ENCODE measurements around the gene IKZF3. TPM values are rescaled to one million over a fixed set of nuclear protein-coding genes. Genes with fewer than 3 reads are reported as not detected.

The IKZF3 gene
- total RNA-seq, 1 experiment from 2014 or later = 0.81 TPM

- CTCF ChIA-PET = no interaction called here
Observed at GRCh38 chr17:39828443-39828842, 35.7 kb downstream of the IKZF3 start.

GRCh38 chr17:39826334-39826733 is 37.8 kb downstream of the IKZF3 start:
- POLR2A ChIA-PET = interaction anchor here (0.6 kb wide), 1 partner anchor 678 kb away, joined by 3 read pairs; no protein-coding TSS in a partner anchor
- no peaks in the 10 kb centered on the region for H3K4me1 Mint-ChIP-seq
- TF ChIP-seq NFE2L1 (CRISPR knock-in tag; IDR thresholded peaks at IDR 0.05) (no peak), NFYB (CRISPR knock-in tag; conservative IDR thresholded peaks at IDR 0.05; ENCODE audit: low read depth) (no peak), NR3C1 (CRISPR knock-in tag; conservative IDR thresholded peaks at IDR 0.05; ENCODE audit: low read depth) (no peak), GRHL2 (CRISPR knock-in tag; IDR thresholded peaks at IDR 0.05; ENCODE audit: insufficient replicate concordance, severe bottlenecking) (no peak), ETV6 (CRISPR knock-in tag; IDR thresholded peaks at IDR 0.05) (no peak), MYBL2 (CRISPR knock-in tag; IDR thresholded peaks at IDR 0.05) (no peak), IRF2 (CRISPR knock-in tag; IDR thresholded peaks at IDR 0.05; ENCODE audit: borderline replicate concordance, low read depth) (no peak), USF2 (CRISPR knock-in tag; IDR thresholded peaks at IDR 0.05) (no peak), CREB1 (CRISPR knock-in tag; IDR thresholded peaks at IDR 0.05) (no peak), ZNF425 (CRISPR knock-in tag; conservative IDR thresholded peaks at IDR 0.05) (no peak), ZNF423 (CRISPR knock-in tag; IDR thresholded peaks at IDR 0.05) (no peak)

More at GRCh38 chr17:39828443-39828842, 35.7 kb downstream of the IKZF3 start:
- POLR2A ChIA-PET = no interaction called here
- Mint-ChIP-seq H3K27me3 (ENCODE audit: low read depth) (peaks cover 17% of the 10 kb centered on the region), H3K4me1 (no peaks in the 10 kb centered on the region), H3K36me3 (peaks cover 18% of the 10 kb centered on the region), H3K9me3 (peaks cover 27% of the 10 kb centered on the region), H3K27ac (no peak overlapping the region), H3K4me3 (no peak overlapping the region)
- DNase-seq (ENCODE audit: low spot score) (no peak), ATAC-seq (no peak)
- no peak for TF ChIP-seq KAT7 (CRISPR knock-in tag; IDR thresholded peaks at IDR 0.05; ENCODE audit: borderline replicate concordance)
- no peak for TF ChIP-seq NFATC4 (CRISPR knock-in tag; IDR thresholded peaks at IDR 0.05)
- no peak for TF ChIP-seq FOXJ3 (CRISPR knock-in tag; IDR thresholded peaks at IDR 0.05; ENCODE audit: borderline replicate concordance)
- no peak for TF ChIP-seq ZNF317 (CRISPR knock-in tag; IDR thresholded peaks at IDR 0.05; ENCODE audit: borderline replicate concordance, low read depth)
- no peak for TF ChIP-seq ZNF671 (CRISPR knock-in tag; IDR thresholded peaks at IDR 0.05)
- no peak for TF ChIP-seq ZMAT4 (CRISPR knock-in tag; IDR thresholded peaks at IDR 0.05)
- no peak for TF ChIP-seq GRHL2 (CRISPR knock-in tag; IDR thresholded peaks at IDR 0.05; ENCODE audit: insufficient replicate concordance, severe bottlenecking)
- no peak for TF ChIP-seq ZNF263 (CRISPR knock-in tag; IDR thresholded peaks at IDR 0.05; ENCODE audit: low read depth)

GRCh38 chr17:39823407-39824054 is 40.6 kb downstream of the IKZF3 start:
- no peak for DNase-seq (ENCODE audit: low spot score)
- ChIA-PET POLR2A (no interaction called here), CTCF (interaction anchor here (0.6 kb wide), 1 partner anchor 197 kb away, joined by 7 read pairs; the partner anchor contains the start of gene PPP1R1B)
- Mint-ChIP-seq H3K4me1 (0 out of 2 replicates have a peak, but pooled peaks cover 3% of the 10 kb centered on the region), H3K4me3 (no peak overlapping the region), H3K36me3 (peaks cover 26% of the 10 kb centered on the region), H3K9me3 (peaks cover 47% of the 10 kb centered on the region), H3K27me3 (ENCODE audit: low read depth) (peaks cover 24% of the 10 kb centered on the region), H3K27ac (no peak overlapping the region)
- no peak for ATAC-seq
- no peak for TF ChIP-seq SP1 (CRISPR knock-in tag; conservative IDR thresholded peaks at IDR 0.05)
- no peak for TF ChIP-seq TCF7 (CRISPR knock-in tag; IDR thresholded peaks at IDR 0.05; ENCODE audit: low read depth)
- no peak for TF ChIP-seq JAZF1 (CRISPR knock-in tag; IDR thresholded peaks at IDR 0.05)
- no peak for TF ChIP-seq NFYB (CRISPR knock-in tag; conservative IDR thresholded peaks at IDR 0.05; ENCODE audit: low read depth)
- no peak for TF ChIP-seq FOXJ3 (CRISPR knock-in tag; IDR thresholded peaks at IDR 0.05; ENCODE audit: borderline replicate concordance)
- TF ChIP-seq ZNF232 (CRISPR knock-in tag; IDR thresholded peaks at IDR 0.05) = no peak
- TF ChIP-seq OVOL2 (CRISPR knock-in tag; IDR thresholded peaks at IDR 0.05; ENCODE audit: borderline replicate concordance) = no peak
- TF ChIP-seq GABPB1 (CRISPR knock-in tag; IDR thresholded peaks at IDR 0.05) = no peak
- no peak for TF ChIP-seq MXD4 (CRISPR knock-in tag; IDR thresholded peaks at IDR 0.05; ENCODE audit: borderline replicate concordance)
- no peak for TF ChIP-seq NR3C1 (CRISPR knock-in tag; conservative IDR thresholded peaks at IDR 0.05; ENCODE audit: low read depth)
- TF ChIP-seq ZNF138 (CRISPR knock-in tag; conservative IDR thresholded peaks at IDR 0.05) = no peak
- no peak for TF ChIP-seq ZNF396 (CRISPR knock-in tag; IDR thresholded peaks at IDR 0.05; ENCODE audit: borderline replicate concordance)
- no peak for TF ChIP-seq E2F1 (CRISPR knock-in tag; IDR thresholded peaks at IDR 0.05)
- TF ChIP-seq IRF1 (CRISPR knock-in tag; IDR thresholded peaks at IDR 0.05) = no peak

More at GRCh38 chr17:39826334-39826733, 37.8 kb downstream of the IKZF3 start:
- H3K27me3 Mint-ChIP-seq (ENCODE audit: low read depth) = peaks cover 24% of the 10 kb centered on the region
- H3K4me3 Mint-ChIP-seq = no peak overlapping the region
- H3K27ac Mint-ChIP-seq = no peak overlapping the region
- H3K36me3 Mint-ChIP-seq = peaks cover 26% of the 10 kb centered on the region
- CTCF ChIA-PET = no interaction called here
- DNase-seq (ENCODE audit: low spot score) (no peak), ATAC-seq (no peak)
- H3K9me3 Mint-ChIP-seq = peaks cover 44% of the 10 kb centered on the region
